ENCODE data around the gene CNIH2. TPM values are rescaled to one million over a fixed set of nuclear protein-coding genes. Genes with fewer than 3 reads are reported as not detected.

Gene CNIH2
- total RNA-seq, 4 donors from 2014 or later, result not detected

- H3K36me3 ChIP-seq, result peaks cover 0 to 16% (median 0%) of the 10 kb centered on the region in 3 donors
- H3K9me3 ChIP-seq, result no peaks in the 10 kb centered on the region
- peak overlapping the region in 1 of 4 donors; percentile 99 for H3K27ac ChIP-seq
- H3K27me3 ChIP-seq, result peaks cover 0 to 6% of the 10 kb centered on the region in 2 donors
- H3K4me3 ChIP-seq, result peak overlapping the region in 1 of 4 donors; percentile 95
- no peak for DNase-seq
- H3K4me1 ChIP-seq, result peaks cover 3 to 35% (median 26%) of the 10 kb centered on the region in 4 donors
- TF ChIP-seq POLR2A (IDR thresholded peaks at IDR 0.05) (no peak), CTCF (IDR thresholded peaks at IDR 0.05) (no peak)
These were observed 9.4 kb downstream of the CNIH2 start for GRCh38 chr11:66287211-66287888.

- no peak for DNase-seq
- Histone ChIP-seq H3K36me3 (peaks cover 0 to 16% (median 0%) of the 10 kb centered on the region in 3 donors), H3K4me3 (peak overlapping the region; percentile 85 to 98 (median 93)), H3K9me3 (no peaks in the 10 kb centered on the region), H3K27me3 (peaks cover 0 to 10% of the 10 kb centered on the region in 2 donors), H3K27ac (peak overlapping the region; percentile 96 to 99 (median 98)), H3K4me1 (peaks cover 0 to 30% (median 21%) of the 10 kb centered on the region in 4 donors)
- no peak for TF ChIP-seq CTCF (IDR thresholded peaks at IDR 0.05)
These were observed 10.1 kb downstream of the CNIH2 start for GRCh38 chr11:66287889-66288670.

GRCh38 chr11:66288671-66289547, 10.9 kb downstream of the CNIH2 start, which contains the start of gene YIF1A:
Gene YIF1A (minus strand): TSS chr11:66289143. CDS start chr11:66288985, 158 bp downstream.
- Histone ChIP-seq H3K27ac (peak within 1 kb of the TSS; percentile 96 to 99 (median 98)), H3K27me3 (peaks cover 0 to 10% of the 10 kb centered on the region in 2 donors), H3K4me1 (peaks cover 0 to 30% (median 21%) of the 10 kb centered on the region in 4 donors), H3K36me3 (peaks cover 0 to 16% (median 0%) of the 10 kb centered on the region in 3 donors), H3K4me3 (peak within 1 kb of the TSS; percentile 85 to 98 (median 93)), H3K9me3 (no peaks in the 10 kb centered on the region)
- peak; percentile 96 to 99 (median 98) for DNase-seq
- TF ChIP-seq POLR2A (IDR thresholded peaks at IDR 0.05) (peak; percentile 79 to 83), CTCF (IDR thresholded peaks at IDR 0.05) (peak in 2 of 6 experiments; percentile 4 to 9)

GRCh38 chr11:66289548-66290329, 11.8 kb downstream of the CNIH2 start:
- no peaks in the 10 kb centered on the region for H3K9me3 ChIP-seq
- peak overlapping the region; percentile 80 to 99 (median 96) for H3K27ac ChIP-seq
- H3K4me3 ChIP-seq, result peak overlapping the region; percentile 85 to 98 (median 93)
- H3K27me3 ChIP-seq, result peaks cover 0 to 10% of the 10 kb centered on the region in 2 donors
- DNase-seq, result peak in 2 of 3 donors; percentile 73 to 87
- H3K4me1 ChIP-seq, result peaks cover 0 to 30% (median 21%) of the 10 kb centered on the region in 4 donors
- peaks cover 0 to 8% (median 0%) of the 10 kb centered on the region in 3 donors for H3K36me3 ChIP-seq
- TF ChIP-seq POLR2A (IDR thresholded peaks at IDR 0.05) (no peak), CTCF (IDR thresholded peaks at IDR 0.05) (no peak)

Data from Peyer's patch (tissue), 4 donors.